Measurements from ENCODE around the gene CLEC4E.
"Not testable (repeated sequence)": the region's sequence is repeated elsewhere in the genome, so short reads cannot be mapped to it uniquely, and the experiment has no call there.

The CLEC4E gene

GRCh38 chr12:8541562-8541961 lies 857 bp upstream of the CLEC4E start:
- no peak for DNase-seq (ENCODE audit: low read depth)
- no peak overlapping the region for H3K4me3 ChIP-seq (ENCODE audit: low read depth, low read length)
- no peak for TF ChIP-seq CTCF (IDR thresholded peaks at IDR 0.05; ENCODE audit: control insufficient read depth, extremely low read depth, insufficient read depth)

DNA sequence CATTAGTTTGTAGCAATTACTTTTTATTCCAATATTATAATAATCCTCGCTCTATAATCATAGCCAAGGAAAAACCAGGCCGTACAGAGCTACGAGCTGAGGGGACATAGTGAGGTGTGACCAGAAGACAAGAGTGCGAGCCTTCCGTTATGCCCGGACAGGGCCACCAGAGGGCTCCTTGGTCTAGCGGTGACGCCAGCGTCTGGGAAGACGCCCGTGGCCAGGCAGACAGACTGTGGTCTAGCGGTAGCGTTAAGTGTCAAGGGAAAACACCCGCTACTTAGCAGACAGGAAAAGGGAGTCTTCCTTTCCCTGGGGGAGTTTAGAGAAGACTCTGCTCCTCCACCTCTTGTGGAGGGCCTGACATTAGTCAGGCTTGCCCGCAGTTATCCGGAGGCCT lies 2.9 kb downstream of the CLEC4E start:
- H3K4me3 ChIP-seq (ENCODE audit: low read depth, low read length); DNase-seq (ENCODE audit: low read depth): not testable (repeated sequence)
- peak; percentile 64 for TF ChIP-seq CTCF (IDR thresholded peaks at IDR 0.05; ENCODE audit: control insufficient read depth, extremely low read depth, insufficient read depth)

GRCh38 chr12:8532045-8532444 lies 8.7 kb downstream of the CLEC4E start:
- no peak for TF ChIP-seq CTCF (IDR thresholded peaks at IDR 0.05; ENCODE audit: control insufficient read depth, extremely low read depth, insufficient read depth)
- no peak overlapping the region for H3K4me3 ChIP-seq (ENCODE audit: low read depth, low read length)
- DNase-seq (ENCODE audit: low read depth) = no peak

- no peak overlapping the region for H3K4me3 ChIP-seq (ENCODE audit: low read depth, low read length)
- TF ChIP-seq CTCF (IDR thresholded peaks at IDR 0.05; ENCODE audit: control insufficient read depth, extremely low read depth, insufficient read depth) = no peak
- no peak for DNase-seq (ENCODE audit: low read depth)
Measured at GRCh38 chr12:8527250-8528130, 13.2 kb downstream of the CLEC4E start.

DNA sequence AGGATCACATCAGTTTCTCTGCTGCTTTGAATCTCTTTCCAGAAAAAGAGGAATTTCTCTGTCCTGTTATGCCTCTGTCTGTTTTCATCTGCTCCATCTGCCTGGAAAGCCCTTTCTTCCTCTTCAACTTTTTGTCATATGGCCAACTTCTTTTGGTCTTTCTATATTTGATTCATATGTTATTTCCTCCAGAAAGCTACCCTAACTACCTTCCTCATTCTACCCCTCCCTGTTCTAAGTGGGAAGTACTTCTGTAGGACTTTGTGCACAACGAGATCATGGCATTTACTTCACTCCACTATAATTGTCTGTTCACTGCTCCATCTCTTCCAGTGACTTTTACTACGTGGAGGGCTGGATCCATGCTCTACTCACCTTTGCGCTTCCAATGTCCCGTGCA lies 21.5 kb downstream of the CLEC4E start:
- no peak for DNase-seq (ENCODE audit: low read depth)
- TF ChIP-seq CTCF (IDR thresholded peaks at IDR 0.05; ENCODE audit: control insufficient read depth, extremely low read depth, insufficient read depth) = no peak

DNA sequence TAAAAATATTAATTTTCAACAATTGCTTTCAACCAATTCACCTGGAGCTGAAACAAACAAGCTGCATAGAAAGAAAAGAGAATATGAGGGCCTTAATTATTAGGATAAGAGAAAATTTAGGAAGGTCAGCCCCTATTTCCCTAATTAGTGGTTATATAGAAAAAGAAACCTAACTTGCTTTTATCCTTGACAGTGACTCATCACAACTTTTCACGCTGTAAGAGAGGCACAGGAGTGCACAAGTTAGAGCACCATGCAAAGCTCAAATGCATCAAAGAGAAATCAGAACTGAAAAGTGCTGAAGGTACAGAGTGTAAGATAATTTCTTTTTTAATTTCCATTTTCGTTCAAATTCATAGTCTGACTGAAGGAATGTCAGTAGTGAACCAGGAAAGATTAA lies 22.7 kb downstream of the CLEC4E start:
- no peak for TF ChIP-seq CTCF (IDR thresholded peaks at IDR 0.05; ENCODE audit: control insufficient read depth, extremely low read depth, insufficient read depth)
- H3K4me3 ChIP-seq (ENCODE audit: low read depth, low read length) = no peak overlapping the region
- DNase-seq (ENCODE audit: low read depth) = no peak

More for the DNA sequence above, 21.5 kb downstream of the CLEC4E start:
- H3K4me3 ChIP-seq (ENCODE audit: low read depth, low read length) = no peak overlapping the region

DNA sequence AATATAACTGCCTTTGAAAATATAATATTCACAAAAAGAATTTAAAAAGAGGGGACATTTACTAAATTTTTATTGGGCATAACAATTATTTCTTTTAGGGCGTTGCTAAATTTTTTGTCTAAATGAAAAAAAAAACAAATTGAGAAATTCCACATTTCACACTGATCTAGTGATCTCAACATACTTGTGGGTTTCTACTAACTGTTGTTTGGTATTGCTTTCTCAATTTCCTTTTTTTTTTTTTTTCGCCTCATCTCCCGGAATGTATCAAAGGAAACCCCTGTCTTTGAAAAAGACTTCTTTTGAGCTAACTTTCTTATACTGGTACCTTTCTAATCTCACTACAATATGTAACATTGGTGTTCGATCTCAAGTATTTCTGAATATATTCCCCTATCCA lies 27.4 kb downstream of the CLEC4E start, which contains the start of gene CLEC4D:
Gene CLEC4D, plus strand, starts transcription at position 248 of the 400 bp plus-strand sequence. CDS start 230 bp downstream, outside the sequence.
- no peak for TF ChIP-seq CTCF (IDR thresholded peaks at IDR 0.05; ENCODE audit: control insufficient read depth, extremely low read depth, insufficient read depth)

More for the DNA sequence above, 27.4 kb downstream of the CLEC4E start, which contains the start of gene CLEC4D:
- no peak for DNase-seq (ENCODE audit: low read depth)
- H3K4me3 ChIP-seq (ENCODE audit: low read depth, low read length) = no peak within 1 kb of the TSS

Measured in LNCaP clone FGC (cell line).